IPS DF 6.9 (cell line): ENCODE results near the gene ASIC3.

Experiments
- DNase-seq: peaks from one replicate; pipeline ENCODE4 v3.0.0-alpha.2; 2013; ENCODE audit warnings: low read depth, low spot score
- H3K27ac ChIP-seq: one replicate; pipeline ENCODE4 v1.5.1; 2013; ENCODE audit warnings: low read length, control low read depth
- H3K27me3 ChIP-seq: 2 replicates; pipeline ENCODE4 v1.6.1; 2013; ENCODE audit warnings: mild to moderate bottlenecking, low read length; ENCODE audit not compliant: control insufficient read depth, insufficient read depth
- H3K36me3 ChIP-seq: 2 replicates; pipeline ENCODE4 v1.6.1; 2013; ENCODE audit warnings: low read length; ENCODE audit not compliant: control insufficient read depth, insufficient read depth
- H3K4me1 ChIP-seq: 2 replicates; pipeline ENCODE4 v1.6.1; 2013; ENCODE audit warnings: low read length; ENCODE audit not compliant: control insufficient read depth, insufficient read depth
- H3K4me3 ChIP-seq: 2 replicates; pipeline ENCODE4 v1.5.1; 2013; ENCODE audit warnings: mild to moderate bottlenecking, low read length
- H3K9me3 ChIP-seq: 2 replicates; pipeline ENCODE4 v1.6.1; 2013; ENCODE audit warnings: low read length, inconsistent platforms; ENCODE audit not compliant: control insufficient read depth, insufficient read depth
- WGBS: extraction: QIAGEN DNeasy Blood & Tissue Kit; methylation state at CpG from one replicate; pipeline ENCODE4 v1.1.7; 2013; ENCODE audit warnings: mixed read lengths, missing lambda C conversion rate; ENCODE audit not compliant: insufficient read length, insufficient coverage; 5-methylcytosine and 5-hydroxymethylcytosine counted together

ASIC3 gene

DNA sequence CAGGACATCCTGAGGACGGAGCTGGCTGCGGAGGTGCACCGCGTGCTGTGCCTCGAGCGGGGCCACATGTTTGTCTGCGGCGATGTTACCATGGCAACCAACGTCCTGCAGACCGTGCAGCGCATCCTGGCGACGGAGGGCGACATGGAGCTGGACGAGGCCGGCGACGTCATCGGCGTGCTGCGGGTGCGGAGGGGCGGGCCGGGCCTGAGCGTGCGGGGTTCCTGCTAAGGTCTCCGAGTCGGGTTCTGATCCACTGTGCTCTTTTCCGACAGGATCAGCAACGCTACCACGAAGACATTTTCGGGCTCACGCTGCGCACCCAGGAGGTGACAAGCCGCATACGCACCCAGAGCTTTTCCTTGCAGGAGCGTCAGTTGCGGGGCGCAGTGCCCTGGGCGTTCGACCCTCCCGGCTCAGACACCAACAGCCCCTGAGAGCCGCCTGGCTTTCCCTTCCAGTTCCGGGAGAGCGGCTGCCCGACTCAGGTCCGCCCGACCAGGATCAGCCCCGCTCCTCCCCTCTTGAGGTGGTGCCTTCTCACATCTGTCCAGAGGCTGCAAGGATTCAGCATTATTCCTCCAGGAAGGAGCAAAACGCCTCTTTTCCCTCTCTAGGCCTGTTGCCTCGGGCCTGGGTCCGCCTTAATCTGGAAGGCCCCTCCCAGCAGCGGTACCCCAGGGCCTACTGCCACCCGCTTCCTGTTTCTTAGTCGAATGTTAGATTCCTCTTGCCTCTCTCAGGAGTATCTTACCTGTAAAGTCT is 34.4 kb upstream of the ASIC3 start:
- no CpG with 5 or more reads among the region's 55 CpGs for WGBS
- Histone ChIP-seq H3K27me3 (peaks cover 6% of the 10 kb centered on the region; the same call in 1 of the 2 replicates), H3K36me3 (no peaks in the 10 kb centered on the region), H3K9me3 (no peaks in the 10 kb centered on the region), H3K27ac (no peak overlapping the region), H3K4me3 (peak overlapping the region; percentile 59; the same call in 1 of the 2 replicates), H3K4me1 (peaks cover 26% of the 10 kb centered on the region)
- peak; percentile 78 for DNase-seq

DNA sequence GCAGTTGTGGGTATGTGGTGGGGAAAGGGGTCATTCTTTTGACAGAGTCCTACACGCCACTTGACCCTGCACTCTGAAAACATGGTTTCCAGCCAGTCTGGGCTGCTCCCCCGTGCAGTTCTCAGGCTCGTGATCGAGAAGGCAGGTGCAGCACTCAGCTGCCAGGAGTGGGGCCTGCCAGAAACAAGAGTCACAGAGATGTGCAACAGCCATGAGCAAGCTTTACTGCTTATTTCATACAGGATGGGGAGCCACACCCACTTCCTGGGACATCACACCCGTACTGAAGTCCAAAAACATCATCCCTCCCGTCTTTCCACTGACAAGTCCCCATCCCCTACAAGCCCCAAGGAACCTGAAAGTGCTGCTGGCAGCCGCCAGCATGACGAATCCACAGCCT is 33.4 kb upstream of the ASIC3 start:
- peaks cover 13% of the 10 kb centered on the region; the same call in 1 of the 2 replicates for H3K27me3 ChIP-seq
- H3K4me3 ChIP-seq: no peak overlapping the region
- DNase-seq: no peak
- H3K27ac ChIP-seq: no peak overlapping the region
- WGBS: no CpG with 5 or more reads among the region's 8 CpGs
- peaks cover 19% of the 10 kb centered on the region for H3K4me1 ChIP-seq
- H3K36me3 ChIP-seq: no peaks in the 10 kb centered on the region
- no peaks in the 10 kb centered on the region for H3K9me3 ChIP-seq

DNA sequence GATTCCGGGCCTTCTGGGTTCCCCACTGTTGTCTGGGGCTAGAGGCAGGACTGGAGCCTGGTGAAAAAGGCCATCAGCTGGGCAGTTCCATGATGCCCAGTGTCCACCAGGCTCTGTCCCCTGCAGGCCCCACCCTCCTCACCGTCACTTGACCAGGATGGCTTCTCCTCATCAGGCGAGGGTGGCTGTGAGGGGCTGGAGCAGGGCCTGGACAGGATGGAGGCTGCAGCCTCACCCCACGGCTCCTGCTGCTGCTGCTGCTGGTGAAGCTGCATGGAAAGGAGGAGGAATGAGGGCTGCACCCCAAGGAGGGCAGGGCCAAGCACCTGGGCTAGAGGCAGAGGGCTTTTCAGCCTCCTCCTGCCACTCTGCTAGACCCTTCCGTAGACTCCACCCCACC is 32.4 kb upstream of the ASIC3 start:
- WGBS: no CpG with 5 or more reads among the region's 5 CpGs
- H3K27me3 ChIP-seq: peaks cover 15% of the 10 kb centered on the region; the same call in 1 of the 2 replicates
- no peaks in the 10 kb centered on the region for H3K9me3 ChIP-seq
- no peak for DNase-seq
- H3K4me3 ChIP-seq: no peak overlapping the region
- H3K27ac ChIP-seq: no peak overlapping the region
- no peaks in the 10 kb centered on the region for H3K36me3 ChIP-seq
- H3K4me1 ChIP-seq: peaks cover 17% of the 10 kb centered on the region

DNA sequence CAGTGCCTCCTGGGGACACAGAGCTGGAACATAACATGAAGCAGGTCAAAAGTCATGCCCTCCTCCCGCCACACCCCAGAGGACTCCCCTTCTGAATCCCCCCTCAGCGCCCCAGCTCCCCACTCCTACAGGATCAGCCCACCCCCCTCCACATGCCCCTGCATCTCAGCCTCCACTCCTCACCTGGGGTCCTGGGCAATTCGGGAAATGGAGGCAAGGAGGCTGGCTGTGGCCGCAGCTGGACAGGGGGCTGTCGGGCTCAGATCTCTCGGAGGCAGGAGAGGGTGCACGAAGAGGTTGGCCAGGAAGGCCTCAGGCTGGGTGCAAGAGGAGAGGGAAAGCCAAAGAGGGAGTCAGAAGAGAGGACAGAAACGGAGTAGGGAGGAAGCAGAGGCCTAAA is 31.8 kb upstream of the ASIC3 start:
- Histone ChIP-seq H3K4me3 (no peak overlapping the region), H3K27ac (no peak overlapping the region), H3K4me1 (peaks cover 17% of the 10 kb centered on the region), H3K36me3 (no peaks in the 10 kb centered on the region), H3K27me3 (peaks cover 15% of the 10 kb centered on the region; the same call in 1 of the 2 replicates), H3K9me3 (no peaks in the 10 kb centered on the region)
- no peak for DNase-seq
- no CpG with 5 or more reads among the region's 8 CpGs for WGBS

DNA sequence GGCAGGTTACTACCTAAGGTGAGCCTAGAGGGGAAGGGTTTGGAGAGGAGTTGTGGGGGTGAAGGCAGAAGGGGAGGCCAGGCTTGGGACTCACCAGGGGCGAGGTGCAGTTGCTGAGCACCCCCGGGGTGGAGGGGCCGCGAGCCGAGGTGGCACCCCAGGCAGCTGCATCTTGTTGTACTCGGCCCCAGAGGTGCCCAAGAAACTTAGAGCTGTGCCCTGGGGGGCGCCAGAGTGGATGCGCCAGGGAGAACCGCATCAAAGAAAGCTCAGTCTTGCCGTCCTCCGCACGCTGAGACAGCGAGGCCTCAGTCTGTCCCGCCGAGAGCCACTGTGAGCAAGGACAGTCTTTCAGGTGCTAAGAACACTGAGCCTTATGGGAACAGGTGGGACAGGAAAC is 31.4 kb upstream of the ASIC3 start:
- no CpG with 5 or more reads among the region's 15 CpGs for WGBS
- no peak overlapping the region for H3K27ac ChIP-seq
- H3K9me3 ChIP-seq: no peaks in the 10 kb centered on the region
- no peak overlapping the region for H3K4me3 ChIP-seq
- H3K4me1 ChIP-seq: peaks cover 17% of the 10 kb centered on the region
- DNase-seq: no peak
- peaks cover 15% of the 10 kb centered on the region; the same call in 1 of the 2 replicates for H3K27me3 ChIP-seq
- no peaks in the 10 kb centered on the region for H3K36me3 ChIP-seq

DNA sequence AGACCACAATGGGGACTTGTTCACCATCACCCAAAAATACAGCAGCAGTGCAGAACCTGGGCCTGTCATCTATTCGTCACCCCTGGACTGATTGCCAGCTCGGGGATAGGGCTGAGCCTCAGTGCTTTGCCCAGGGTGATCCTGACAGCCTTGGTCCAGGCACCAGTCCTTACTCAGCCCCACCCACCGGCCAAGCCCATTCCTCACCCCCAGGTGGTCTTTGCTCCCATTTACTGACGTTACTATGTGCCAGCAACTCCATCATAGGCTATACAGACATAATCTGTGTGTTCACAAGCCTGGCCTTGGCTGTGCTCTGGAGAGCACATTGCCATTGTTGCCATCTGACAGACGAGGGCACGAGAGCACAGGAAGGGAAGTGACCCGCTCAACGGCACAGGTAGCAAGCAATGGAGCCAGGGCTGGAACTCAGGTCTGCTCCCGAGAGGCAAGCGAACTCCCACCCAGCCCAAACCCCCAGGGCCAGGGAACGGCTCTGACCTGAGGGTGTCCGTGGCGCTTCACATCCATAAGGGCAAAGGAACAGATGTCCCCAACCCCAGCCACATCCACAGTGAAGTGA is 30.9 kb upstream of the ASIC3 start:
- Histone ChIP-seq H3K9me3 (no peaks in the 10 kb centered on the region), H3K4me3 (no peak overlapping the region), H3K4me1 (peaks cover 16% of the 10 kb centered on the region), H3K27me3 (peaks cover 15% of the 10 kb centered on the region; the same call in 1 of the 2 replicates), H3K36me3 (no peaks in the 10 kb centered on the region), H3K27ac (no peak overlapping the region)
- no peak for DNase-seq
- no CpG with 5 or more reads among the region's 13 CpGs for WGBS

DNA sequence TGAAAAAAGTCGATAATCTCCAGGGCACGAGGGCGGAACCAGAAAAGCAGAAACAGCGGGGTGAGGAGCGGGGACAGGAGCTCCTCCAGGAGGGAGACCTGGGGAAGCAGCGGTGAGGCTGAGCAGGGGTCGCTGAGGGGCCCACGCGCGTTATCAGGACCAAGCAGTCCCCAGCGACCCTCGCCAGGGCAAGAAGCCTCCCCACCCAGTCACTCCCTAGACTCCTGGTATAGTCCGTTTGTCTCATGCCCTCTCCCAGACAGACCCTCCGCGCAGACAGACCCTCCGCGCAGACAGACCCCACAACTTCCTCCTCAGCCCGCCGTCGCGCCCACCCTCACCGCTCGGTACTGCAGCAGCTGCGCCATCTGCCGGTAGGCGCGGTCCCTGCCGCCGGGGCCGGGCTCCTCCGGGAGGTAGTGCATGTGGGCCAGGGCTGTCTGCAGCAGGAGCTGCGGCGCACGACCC is 30.3 kb upstream of the ASIC3 start:
- no peaks in the 10 kb centered on the region for H3K9me3 ChIP-seq
- peaks cover 15% of the 10 kb centered on the region for H3K4me1 ChIP-seq
- peak overlapping the region; percentile 12; the same call in 1 of the 2 replicates for H3K4me3 ChIP-seq
- DNase-seq: peak; percentile 63
- H3K27ac ChIP-seq: no peak overlapping the region
- no CpG with 5 or more reads among the region's 34 CpGs for WGBS
- H3K36me3 ChIP-seq: no peaks in the 10 kb centered on the region
- H3K27me3 ChIP-seq: peaks cover 15% of the 10 kb centered on the region; the same call in 1 of the 2 replicates

DNA sequence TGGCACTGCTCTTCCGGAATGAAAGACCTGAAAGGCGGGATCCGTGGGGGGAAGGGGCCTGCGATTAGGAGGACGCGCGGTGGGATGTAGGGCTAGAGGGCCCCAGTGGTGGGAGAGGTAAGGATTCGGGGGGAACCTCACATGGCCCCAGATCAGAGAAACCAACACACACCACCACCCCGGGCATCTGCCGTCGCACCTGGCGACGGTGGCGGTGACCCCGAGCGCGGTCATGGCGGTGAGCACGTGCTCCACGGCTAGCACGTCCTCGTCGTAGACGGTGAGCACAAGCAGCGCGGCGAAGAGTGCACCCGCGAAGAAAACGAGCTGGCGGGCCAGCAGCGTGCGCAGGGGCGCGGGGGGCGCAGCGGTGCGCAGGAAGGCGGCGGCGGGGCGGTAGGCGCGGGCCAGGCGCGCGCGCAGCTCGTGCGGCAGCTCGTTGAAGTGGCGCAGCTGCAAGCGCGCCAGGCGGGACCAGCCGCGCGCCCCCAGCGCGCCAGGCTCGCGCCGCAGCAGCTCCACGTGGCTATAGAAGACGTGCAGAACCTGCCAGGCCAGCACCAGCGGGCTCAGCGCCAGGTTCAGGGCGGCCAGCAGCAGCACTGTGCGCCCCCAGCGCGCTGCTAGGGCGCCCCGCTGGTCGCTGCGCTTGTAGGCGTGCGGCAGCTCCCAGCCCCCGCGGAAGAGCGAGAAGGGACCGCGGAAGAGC is 29.8 kb upstream of the ASIC3 start:
- no peak for DNase-seq
- H3K27ac ChIP-seq: no peak overlapping the region
- no peaks in the 10 kb centered on the region for H3K36me3 ChIP-seq
- peaks cover 12% of the 10 kb centered on the region for H3K4me1 ChIP-seq
- no peak overlapping the region; the same call in 1 of the 2 replicates for H3K4me3 ChIP-seq
- WGBS: no CpG with 5 or more reads among the region's 82 CpGs
- peaks cover 15% of the 10 kb centered on the region; the same call in 1 of the 2 replicates for H3K27me3 ChIP-seq
- no peaks in the 10 kb centered on the region for H3K9me3 ChIP-seq

DNA sequence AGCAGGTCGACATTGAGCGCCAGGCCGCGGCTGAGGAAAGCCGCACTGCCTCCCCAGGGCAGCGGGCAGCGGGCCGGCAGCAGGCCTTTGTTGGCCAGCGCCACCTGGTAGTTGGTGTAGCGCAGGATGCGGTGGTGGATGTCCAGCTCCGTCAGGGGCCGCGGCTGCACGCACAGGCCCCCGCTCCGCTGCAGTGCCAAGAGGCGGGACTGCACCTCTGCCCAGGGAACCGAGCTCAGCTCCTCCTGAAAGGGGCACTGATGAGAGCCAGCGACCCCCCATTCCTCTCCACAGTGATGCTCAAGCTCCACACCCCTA is 29.2 kb upstream of the ASIC3 start:
- Histone ChIP-seq H3K9me3 (no peaks in the 10 kb centered on the region), H3K36me3 (no peaks in the 10 kb centered on the region), H3K27ac (no peak overlapping the region), H3K4me3 (no peak overlapping the region; the same call in 1 of the 2 replicates), H3K4me1 (peaks cover 12% of the 10 kb centered on the region), H3K27me3 (peaks cover 15% of the 10 kb centered on the region; the same call in 1 of the 2 replicates)
- no peak for DNase-seq
- no CpG with 5 or more reads among the region's 20 CpGs for WGBS

DNA sequence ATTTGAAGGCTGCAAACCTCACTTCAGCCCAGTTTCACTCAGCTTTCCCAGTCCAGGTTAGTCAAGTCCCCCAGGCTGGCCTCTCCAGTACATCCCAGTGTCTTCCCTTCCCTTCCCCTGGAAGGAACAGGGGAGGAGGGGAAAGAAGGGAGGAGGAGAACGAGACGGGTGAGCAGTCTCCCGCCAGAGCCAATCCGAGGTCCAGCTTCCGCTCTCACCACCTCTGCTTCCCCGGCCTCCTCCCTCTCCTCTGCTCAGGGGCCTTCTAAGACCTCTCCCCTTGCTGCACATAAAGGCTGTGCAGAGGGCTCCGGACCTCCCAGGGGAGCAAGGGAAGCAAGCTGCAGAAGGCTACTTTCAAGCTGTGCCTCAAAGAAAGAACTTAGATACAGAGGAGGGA is 28.1 kb upstream of the ASIC3 start:
- H3K27me3 ChIP-seq: peaks cover 15% of the 10 kb centered on the region; the same call in 1 of the 2 replicates
- no CpG with 5 or more reads among the region's 7 CpGs for WGBS

More for the DNA sequence above, 28.1 kb upstream of the ASIC3 start:
- H3K36me3 ChIP-seq: no peaks in the 10 kb centered on the region
- peaks cover 12% of the 10 kb centered on the region for H3K4me1 ChIP-seq
- no peak overlapping the region for H3K4me3 ChIP-seq
- H3K27ac ChIP-seq: no peak overlapping the region
- no peak for DNase-seq
- no peaks in the 10 kb centered on the region for H3K9me3 ChIP-seq
